Measurements from ENCODE around the gene MAP3K3.

MAP3K3 gene

GRCh38 chr17:63634816-63635215, 12.6 kb downstream of the MAP3K3 start:
- H3K79me2 ChIP-seq (ENCODE audit: insufficient read depth, low read depth) = no peaks in the 10 kb centered on the region; the same call in 1 of the 2 replicates
- H4K20me1 ChIP-seq (ENCODE audit: insufficient read depth) = no peaks in the 10 kb centered on the region; the same call in 1 of the 2 replicates
- H3K4me1 ChIP-seq (ENCODE audit: low read depth, poor library complexity, severe bottlenecking) = no peaks in the 10 kb centered on the region
- no peak overlapping the region for H3K4me3 ChIP-seq (IDR thresholded peaks at IDR 0.05; ENCODE audit: insufficient read depth, low read depth, low read length)
- no peak for TF ChIP-seq CTCF (conservative IDR thresholded peaks at IDR 0.05; ENCODE audit: low read depth, low read length)
- no peak overlapping the region for H2AFZ ChIP-seq (ENCODE audit: low read depth)
- no peaks in the 10 kb centered on the region for H3K27me3 ChIP-seq (ENCODE audit: insufficient read depth, low read depth)
- no peak overlapping the region for H3K9ac ChIP-seq
- H3K36me3 ChIP-seq (ENCODE audit: insufficient read depth) = no peaks in the 10 kb centered on the region
- H3K4me2 ChIP-seq = no peak overlapping the region
- no peak overlapping the region for H3K27ac ChIP-seq

GRCh38 chr17:63635290-63635689, 13.1 kb downstream of the MAP3K3 start:
- no peak for TF ChIP-seq CTCF (conservative IDR thresholded peaks at IDR 0.05; ENCODE audit: low read depth, low read length)
- no peak overlapping the region for H3K9ac ChIP-seq
- no peak overlapping the region for H2AFZ ChIP-seq (ENCODE audit: low read depth)
- H4K20me1 ChIP-seq (ENCODE audit: insufficient read depth) = no peaks in the 10 kb centered on the region; the same call in 1 of the 2 replicates
- H3K36me3 ChIP-seq (ENCODE audit: insufficient read depth) = no peaks in the 10 kb centered on the region
- no peaks in the 10 kb centered on the region for H3K4me1 ChIP-seq (ENCODE audit: low read depth, poor library complexity, severe bottlenecking)
- no peak overlapping the region for H3K4me3 ChIP-seq (IDR thresholded peaks at IDR 0.05; ENCODE audit: insufficient read depth, low read depth, low read length)
- H3K27ac ChIP-seq = no peak overlapping the region
- no peak overlapping the region for H3K4me2 ChIP-seq
- no peaks in the 10 kb centered on the region for H3K27me3 ChIP-seq (ENCODE audit: insufficient read depth, low read depth)
- H3K79me2 ChIP-seq (ENCODE audit: insufficient read depth, low read depth) = no peaks in the 10 kb centered on the region; the same call in 1 of the 2 replicates

- H3K79me2 ChIP-seq (ENCODE audit: insufficient read depth, low read depth) = no peaks in the 10 kb centered on the region; the same call in 1 of the 2 replicates
Observed at GRCh38 chr17:63635787-63636186, 13.6 kb downstream of the MAP3K3 start.

GRCh38 chr17:63639125-63639524, 16.9 kb downstream of the MAP3K3 start:
- Histone ChIP-seq H3K9ac (no peak overlapping the region), H4K20me1 (ENCODE audit: insufficient read depth) (no peaks in the 10 kb centered on the region), H3K36me3 (ENCODE audit: insufficient read depth) (no peaks in the 10 kb centered on the region), H2AFZ (ENCODE audit: low read depth) (no peak overlapping the region), H3K4me3 (IDR thresholded peaks at IDR 0.05; ENCODE audit: insufficient read depth, low read depth, low read length) (no peak overlapping the region), H3K27ac (no peak overlapping the region), H3K4me2 (no peak overlapping the region), H3K79me2 (ENCODE audit: insufficient read depth, low read depth) (no peaks in the 10 kb centered on the region), H3K27me3 (ENCODE audit: insufficient read depth, low read depth) (no peaks in the 10 kb centered on the region), H3K4me1 (ENCODE audit: low read depth, poor library complexity, severe bottlenecking) (no peaks in the 10 kb centered on the region)
- TF ChIP-seq CTCF (conservative IDR thresholded peaks at IDR 0.05; ENCODE audit: low read depth, low read length) = no peak

More at GRCh38 chr17:63635787-63636186, 13.6 kb downstream of the MAP3K3 start:
- H3K36me3 ChIP-seq (ENCODE audit: insufficient read depth) = no peaks in the 10 kb centered on the region
- H3K4me1 ChIP-seq (ENCODE audit: low read depth, poor library complexity, severe bottlenecking) = no peaks in the 10 kb centered on the region
- H4K20me1 ChIP-seq (ENCODE audit: insufficient read depth) = no peaks in the 10 kb centered on the region
- no peak for TF ChIP-seq CTCF (conservative IDR thresholded peaks at IDR 0.05; ENCODE audit: low read depth, low read length)
- no peak overlapping the region for H3K4me2 ChIP-seq
- H3K27ac ChIP-seq = no peak overlapping the region
- no peaks in the 10 kb centered on the region for H3K27me3 ChIP-seq (ENCODE audit: insufficient read depth, low read depth)
- no peak overlapping the region for H3K4me3 ChIP-seq (IDR thresholded peaks at IDR 0.05; ENCODE audit: insufficient read depth, low read depth, low read length)
- no peak overlapping the region for H3K9ac ChIP-seq
- no peak overlapping the region for H2AFZ ChIP-seq (ENCODE audit: low read depth)

Data from KMS-11 (cell line).